AML-193 (cell line): ENCODE measurements around the gene SLC7A10.
"Not testable (repeated sequence)": the region's sequence is repeated elsewhere in the genome, so short reads cannot be mapped to it uniquely, and the experiment has no call there.

ENCODE experiments used
- DNase-seq, 2 experiments: peaks; one replicate each; lab custom pipeline; 2025; lab: John Stamatoyannopoulos, UW

SLC7A10 gene

DNA sequence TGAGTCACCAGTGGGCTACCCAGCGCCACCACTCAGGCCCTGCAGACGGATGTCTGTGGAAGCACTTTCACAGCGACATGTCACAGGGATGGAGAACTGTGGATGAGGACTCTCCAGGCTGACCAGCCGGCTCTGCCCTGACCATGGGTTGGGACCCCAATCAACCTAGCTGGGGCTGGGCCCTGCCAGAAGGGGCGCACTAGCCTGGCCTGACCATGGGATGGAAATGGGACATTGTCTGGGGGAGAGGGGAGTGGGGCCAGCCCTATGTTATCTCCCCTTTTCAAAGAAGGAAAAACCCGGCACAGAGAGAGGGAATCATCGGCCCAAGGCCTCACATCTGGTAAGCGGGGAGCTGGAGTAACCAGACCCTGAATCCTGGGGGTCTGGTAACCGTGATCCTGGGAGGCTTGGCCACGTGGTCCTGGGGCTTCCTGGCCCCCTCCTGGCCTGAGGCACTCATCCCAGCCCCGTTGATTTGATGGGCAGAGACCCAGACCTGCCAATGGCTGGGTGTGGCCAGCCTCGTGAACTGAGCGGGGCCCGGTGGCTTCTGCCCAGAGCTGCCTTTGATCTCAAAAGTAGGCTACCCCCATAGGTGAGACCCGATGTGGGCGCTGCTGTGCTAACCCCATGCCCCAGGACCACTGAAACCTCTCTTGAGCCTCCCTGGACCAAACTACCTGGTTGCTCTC, 11.2 kb upstream of the SLC7A10 start:
- no peak for DNase-seq

DNA sequence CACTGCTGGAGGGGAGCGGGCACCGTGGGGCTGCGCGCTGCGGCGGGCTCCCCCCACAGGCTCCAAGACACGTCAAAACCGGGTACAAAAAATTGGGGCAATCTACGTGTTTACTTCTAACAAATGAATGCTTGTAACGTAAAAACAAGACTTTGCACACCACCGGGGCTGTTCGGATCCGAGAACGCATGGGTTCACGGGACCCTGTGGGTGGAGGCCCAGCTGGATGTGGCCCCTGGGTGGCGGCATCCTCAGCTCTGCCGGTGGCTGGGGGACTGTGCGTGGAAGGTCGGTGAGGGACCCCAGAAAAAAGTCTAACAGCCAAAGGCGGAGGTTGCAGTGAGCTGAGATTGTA, 10.3 kb upstream of the SLC7A10 start:
- no peak for DNase-seq

DNA sequence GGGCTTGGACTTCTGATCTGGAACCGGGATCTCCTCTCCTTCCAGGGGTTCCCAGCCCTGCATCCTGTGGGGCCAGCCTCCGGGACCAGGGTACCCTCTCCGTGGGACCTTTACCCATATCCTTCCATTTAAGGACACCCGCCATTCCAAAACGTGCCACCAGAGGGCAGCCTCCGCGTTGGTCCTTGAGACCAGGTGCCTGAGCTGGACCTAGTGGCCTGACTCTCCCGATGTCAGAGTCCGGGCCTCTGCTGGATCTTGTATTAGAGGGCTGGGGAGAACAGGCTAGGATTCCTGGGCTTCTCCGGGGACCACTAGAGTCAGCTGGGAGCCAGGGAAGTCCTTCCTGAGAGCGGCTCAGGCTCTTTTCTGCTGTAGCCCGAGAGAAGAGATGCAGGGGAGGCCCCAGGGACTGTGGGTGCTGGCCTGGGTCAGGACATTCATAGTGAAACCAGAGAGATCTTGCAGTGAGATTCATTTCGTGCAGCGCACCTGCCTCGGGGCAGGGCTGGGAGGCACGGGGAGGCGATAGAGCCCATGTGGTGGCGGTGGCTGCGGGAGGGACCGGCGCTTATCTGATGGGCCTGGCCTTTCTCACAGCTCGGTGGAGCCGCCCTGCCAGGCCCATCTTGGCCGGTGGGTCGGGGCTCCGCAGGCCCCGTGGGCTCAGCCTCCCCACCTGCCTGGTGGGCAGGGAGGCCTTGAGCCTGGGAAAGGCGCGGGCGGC, 9.8 kb upstream of the SLC7A10 start:
- DNase-seq: peak; percentile 46 to 47

DNA sequence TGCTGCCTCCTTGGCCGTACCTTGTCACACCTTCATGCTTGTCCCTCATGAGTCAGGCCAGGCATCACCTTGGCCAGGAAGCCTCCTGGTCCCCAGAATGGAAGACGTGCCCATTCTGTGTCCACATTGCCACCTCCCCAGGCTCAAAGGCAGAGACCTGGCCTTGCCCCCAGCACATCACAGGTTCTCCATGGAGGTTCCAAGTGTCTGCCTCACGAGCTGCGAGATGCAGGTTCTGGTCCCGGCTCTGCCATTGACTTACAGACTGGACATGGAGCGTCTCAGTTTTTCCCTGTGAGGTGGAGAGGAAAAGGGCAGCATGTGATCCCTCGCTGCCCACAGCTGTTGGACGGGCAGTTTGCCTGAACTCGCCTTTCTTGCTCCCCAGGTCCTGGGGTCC, 9.1 kb upstream of the SLC7A10 start:
- DNase-seq: no peak

DNA sequence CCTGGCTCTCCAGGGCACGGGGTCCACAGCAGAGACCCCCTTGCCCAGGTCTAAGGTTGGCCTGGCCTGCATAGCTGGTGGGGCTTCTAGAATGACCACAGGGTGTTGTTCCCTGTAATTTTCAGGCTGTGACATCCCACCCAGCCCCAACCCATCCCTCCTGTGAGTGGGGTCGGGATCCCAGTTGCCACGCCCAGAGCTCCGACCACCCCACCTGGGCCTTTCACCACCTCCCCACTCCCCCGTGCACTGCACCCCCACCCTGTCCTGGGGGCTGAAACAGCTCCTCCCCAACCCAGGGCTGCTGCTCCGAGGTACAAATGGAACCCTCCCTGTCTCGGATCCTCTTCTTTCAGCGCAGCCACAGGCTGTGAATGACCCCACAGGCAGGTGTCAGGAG, 8.4 kb upstream of the SLC7A10 start:
- DNase-seq: no peak

DNA sequence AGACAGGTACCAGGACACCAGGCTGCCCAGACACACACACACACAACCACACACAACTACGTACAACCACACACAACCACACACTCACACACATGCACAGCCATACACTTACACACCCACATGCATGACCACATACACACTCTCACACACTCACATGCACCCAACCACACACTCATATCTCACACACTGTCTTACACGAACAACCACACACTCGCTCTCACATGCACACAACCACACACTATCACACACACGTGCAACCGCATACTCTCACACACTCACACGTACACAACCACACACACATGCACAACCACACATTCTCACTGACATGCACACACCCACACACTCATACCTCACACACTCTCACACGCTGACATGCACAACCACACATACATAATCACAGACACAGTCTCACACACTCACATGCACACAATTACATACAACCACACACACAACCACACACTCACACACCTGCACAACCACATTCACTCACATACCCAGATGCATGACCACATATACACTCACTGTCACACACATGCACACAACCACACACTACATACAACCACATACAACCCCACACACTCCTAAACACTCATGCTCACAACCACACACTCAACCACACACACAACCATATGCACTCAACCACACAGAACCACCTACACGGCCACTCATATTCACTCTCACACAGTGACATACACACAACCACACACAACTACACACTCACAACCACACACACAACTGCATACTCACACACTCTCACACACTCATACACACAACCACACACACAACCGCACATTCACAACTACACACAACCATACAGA, 7.6 kb upstream of the SLC7A10 start:
- no peak for DNase-seq

DNA sequence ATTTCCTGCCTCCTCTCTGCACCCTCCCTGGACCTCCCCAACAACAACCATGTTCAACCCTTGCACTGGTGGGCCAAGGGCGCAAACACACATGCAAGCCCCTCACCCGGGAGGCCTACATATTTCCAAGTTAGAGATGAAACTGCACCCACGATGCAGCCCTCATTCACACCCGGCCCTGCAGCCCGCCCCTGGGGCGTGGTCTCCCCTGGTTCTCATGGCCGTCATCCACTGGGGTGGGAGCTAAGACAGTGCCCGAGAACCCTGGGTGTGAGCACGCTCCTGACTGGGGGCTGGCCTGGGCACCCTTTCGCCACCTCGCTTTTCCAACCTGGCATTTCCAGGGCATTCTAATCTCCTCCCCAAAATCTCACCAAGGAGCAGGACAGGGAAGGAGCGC, 7.0 kb upstream of the SLC7A10 start:
- DNase-seq: no peak

DNA sequence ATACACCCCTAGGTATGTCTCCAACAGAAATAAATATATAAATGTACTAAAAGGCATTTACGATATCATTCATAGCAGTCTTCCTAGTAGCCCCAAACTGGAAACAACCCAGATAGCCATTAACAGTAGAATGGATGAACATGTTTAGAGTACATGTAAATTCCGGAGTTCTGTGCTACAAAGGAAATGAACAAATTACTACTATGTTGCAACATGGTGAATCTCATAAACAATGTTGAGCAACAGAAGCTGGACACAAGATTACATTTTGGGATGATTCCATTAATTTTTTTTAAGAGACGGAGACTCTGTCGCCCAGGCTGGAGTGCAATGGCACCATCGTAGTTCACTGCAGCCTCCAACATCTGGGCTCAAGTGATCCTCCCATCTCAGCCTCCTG, 5.9 kb upstream of the SLC7A10 start:
- DNase-seq: no peak

DNA sequence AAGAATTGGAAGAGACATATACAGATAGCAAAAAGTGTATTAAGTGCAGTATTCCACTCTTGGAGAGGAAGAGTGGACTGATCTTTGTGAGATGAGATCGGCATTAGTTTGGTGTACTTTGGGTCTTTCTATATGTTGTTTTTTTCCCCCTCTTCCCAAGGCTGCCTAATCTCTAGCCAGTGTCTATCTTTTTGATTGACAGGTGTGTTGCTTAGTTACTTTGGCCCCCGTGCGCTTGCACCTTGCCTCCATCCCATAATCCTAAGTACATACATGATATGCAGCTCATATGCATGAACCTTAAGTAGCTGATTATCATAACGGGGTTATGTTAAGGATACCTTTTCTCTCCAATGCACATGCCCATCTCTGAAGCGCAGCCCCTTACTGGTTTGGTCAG, 4.3 kb upstream of the SLC7A10 start:
- no peak for DNase-seq

DNA sequence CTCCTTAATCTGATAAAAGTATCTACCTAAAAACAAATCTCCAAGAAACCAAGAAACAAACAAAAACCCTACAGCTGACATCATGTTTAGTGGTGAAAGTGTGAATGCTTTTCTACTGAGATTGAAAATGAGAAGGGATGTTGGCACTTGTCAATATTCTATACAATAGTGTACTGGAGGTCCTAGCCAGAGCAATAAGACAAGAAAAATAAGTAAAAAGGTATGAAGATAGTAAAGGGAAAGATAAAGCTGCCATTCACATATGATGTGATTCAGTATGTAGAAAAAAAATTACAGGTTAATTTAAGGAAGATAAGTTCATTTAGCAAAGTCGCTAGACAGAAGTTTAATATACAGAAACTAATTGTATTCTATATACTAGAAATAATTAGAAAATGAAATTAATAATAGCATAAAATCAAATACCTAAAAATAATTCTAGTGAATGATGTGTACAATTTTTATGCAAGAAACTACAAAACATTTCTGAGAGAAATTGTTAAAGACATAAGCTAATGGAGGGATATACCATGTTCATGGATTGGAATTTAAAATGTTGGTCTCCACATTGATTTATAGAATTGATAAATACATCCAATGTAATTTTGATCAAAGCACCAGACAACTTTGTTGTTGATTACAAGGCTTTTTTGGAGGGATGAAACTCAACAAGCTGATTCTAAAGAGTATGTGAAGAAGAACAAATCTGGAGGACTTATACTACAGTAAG, 2.4 kb upstream of the SLC7A10 start:
- DNase-seq: no peak

DNA sequence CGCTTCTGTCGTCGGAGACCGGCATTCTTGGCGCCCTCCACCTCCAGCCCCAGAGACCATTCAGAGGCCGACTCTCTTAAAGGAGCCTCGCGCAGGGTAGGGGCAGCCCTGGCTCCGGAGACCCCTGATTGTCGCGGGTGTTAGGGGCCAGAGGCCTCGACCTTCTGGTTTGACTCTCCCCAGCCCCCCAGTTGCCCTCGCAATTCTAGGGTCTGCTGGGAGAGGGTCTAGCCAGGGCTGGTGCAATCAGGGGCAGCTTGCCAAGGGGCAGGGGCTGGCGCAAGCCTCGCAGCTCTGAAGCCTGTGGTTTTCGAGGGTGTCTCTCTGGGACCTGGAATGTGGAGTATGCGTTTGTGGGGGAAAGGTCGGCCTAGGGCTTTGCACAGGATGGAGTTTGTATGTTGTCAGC, 1.6 kb upstream of the SLC7A10 start:
- DNase-seq: no peak

DNA sequence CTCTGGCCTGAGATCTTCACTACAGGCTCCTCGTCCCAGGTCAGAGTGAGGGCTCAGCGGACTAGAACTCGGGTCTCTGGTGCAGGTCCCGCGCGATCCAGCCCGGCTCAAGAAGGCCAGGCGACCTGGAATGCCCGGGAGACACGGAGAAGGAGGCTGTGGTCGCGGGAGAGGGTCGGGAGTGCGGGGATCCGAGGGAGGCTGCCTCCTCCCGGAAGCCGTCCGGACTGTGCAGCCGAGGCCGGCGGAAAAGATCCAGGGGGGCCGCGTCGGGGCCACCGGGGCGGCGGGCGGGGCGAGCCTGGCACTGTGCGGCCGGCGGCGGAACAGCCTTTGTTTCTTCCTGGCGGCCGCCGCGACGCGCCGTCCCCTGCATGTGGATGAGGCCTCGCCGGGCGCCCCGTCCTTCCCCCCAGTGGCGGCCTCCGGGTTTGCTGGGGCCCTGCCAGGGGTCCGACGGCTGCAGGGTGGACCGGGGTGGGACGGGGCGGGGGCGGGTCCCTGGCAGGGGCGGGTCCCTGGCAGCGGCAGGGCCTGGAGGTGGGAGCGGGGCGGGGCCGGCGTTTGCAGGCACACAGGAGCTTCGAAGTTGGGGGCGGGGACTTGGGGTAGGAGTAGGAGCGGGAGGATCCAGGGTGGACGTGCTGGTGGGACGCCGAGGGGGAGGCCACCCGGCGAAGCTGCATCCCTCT, 1.0 kb upstream of the SLC7A10 start:
- no peak for DNase-seq

DNA sequence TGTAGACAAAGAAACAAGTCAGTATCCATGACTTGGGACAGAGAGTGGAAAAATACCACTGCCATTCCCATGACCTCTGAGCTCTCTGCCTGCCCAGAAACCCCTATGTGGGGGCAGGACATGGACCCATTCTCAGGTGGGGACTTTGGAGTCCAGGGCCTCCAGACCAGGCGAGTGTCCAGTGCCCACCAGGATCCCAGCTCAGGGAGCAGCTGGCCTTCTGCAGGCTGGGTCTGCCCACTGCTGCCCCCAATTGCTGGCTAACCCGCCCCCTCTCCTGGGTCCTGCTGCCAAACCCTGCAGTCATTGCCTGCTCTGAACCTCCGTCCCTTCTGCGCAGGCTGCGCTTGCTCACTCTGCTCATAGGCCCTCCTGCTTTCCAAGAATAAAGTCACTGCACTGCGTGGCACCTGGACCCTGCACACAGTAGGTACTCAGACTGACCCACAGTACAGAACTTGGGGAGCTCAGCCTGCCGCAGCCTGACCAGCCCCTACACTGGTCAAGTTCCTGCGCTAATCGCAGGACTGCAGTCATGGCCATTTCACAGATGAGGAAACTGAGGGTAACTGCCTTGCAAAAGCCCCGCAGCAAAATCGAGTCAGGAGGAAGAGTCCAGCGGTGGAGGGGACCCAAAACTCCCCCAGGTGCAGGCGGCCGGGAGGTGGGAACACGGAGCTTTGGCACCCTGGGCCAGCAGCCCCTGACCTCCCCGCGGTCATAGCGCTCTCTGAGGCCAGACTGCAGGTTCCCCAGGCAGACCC, 774 bp downstream of the SLC7A10 start:
- DNase-seq: no peak

DNA sequence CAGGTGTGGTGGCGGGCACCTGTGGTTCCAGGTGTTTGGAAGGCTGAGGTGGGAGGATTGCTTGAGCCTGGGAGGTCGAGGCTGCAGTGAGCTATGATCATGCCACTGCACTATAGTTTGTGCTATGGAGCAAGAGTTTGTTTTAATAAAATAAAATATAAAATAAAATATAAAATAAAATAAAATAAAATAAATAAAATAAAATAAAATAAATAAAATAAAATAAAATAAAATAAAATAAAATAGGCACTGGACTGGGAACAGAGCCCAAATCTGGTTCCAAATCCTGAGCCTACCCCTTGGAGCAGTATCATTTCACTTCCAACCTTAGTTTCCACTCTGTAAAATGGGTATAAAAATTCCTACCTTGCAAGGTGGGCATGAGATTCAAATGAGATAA, 3.4 kb downstream of the SLC7A10 start:
- DNase-seq: not testable (repeated sequence)

DNA sequence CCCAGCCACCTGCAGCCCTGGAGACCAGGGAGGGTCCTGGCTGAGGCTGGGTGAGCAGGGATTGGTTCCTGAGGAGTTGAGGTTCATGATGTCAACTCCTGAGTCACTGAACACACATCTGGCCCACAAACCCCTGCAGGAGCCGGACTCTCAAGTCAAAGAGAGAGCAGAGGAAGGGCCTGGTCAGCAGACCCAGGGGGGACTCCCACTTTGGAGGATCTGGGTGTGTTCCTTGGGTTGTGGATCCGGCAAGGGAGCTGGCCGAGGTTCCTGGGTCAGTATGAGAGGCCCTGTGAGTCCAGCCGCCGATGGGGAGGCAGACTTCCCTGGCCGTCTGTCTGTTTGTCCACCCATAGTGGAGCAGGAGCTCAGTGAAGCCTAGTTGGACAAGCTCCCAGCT, 4.0 kb downstream of the SLC7A10 start:
- no peak for DNase-seq

DNA sequence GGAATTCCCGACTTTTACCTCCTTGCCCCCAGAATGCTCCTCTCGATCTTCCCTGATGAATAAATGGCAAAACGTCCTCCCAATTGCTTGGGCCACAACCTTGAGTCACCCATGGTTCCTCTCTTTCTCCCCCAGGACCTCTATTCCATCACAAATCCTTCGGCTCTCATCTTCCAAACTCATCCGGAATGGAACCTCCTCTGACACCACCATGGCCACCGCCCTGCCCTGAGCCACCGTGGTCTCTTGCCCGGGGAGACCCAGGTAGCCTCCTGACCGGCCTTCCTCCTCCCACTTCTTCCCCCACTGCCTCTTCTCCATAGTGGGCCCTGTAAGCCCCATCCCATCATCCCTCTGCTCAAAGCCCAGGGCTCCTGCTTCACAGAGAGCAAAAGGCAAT, 4.9 kb downstream of the SLC7A10 start:
- DNase-seq: no peak

DNA sequence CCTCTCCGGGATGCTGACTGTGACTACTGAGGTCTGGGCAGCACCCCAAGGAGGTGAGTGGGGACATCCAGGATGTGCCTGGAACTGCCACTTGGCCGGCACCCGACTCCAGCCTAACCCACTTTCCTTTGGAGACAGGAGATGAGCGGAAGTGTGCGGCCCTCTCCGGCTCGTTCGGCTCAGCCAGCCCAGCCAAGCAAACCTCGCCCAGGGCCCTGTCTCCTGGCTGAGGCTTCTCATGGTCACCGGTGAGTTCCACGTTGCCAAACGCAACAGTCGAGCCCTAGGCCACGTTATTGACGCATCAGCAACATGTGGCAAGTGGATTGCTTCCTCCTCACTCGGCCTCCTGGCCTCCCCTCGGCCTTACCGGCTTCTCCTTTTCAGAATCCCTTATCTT, 5.5 kb downstream of the SLC7A10 start:
- no peak for DNase-seq

DNA sequence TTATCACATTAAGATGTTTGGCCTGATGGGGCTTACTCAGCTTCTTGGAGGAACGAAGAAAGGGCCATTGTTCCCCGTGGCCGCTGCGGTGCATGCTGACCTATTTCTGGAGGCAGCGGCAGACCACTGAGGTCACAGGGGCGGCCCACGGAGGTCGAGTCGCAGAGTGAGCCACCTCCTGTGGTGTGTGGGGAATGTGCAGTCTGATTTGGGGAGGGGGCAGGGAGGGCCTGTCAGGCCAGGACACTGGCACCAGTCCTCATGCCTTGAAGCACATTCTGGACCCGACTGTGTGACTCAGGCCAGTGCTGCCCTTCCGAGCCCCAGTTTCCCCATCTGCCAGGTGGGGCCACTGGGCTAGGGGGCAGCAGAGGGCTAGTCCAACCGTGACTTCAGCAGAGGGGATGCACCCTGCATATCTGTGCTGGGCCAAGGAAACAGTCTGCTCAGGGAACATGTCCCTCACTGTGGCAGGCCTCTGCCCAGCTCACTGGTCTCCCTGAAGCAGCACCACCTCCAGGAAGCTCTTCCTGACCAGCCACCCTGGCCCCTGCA, 6.3 kb downstream of the SLC7A10 start:
- DNase-seq: no peak

DNA sequence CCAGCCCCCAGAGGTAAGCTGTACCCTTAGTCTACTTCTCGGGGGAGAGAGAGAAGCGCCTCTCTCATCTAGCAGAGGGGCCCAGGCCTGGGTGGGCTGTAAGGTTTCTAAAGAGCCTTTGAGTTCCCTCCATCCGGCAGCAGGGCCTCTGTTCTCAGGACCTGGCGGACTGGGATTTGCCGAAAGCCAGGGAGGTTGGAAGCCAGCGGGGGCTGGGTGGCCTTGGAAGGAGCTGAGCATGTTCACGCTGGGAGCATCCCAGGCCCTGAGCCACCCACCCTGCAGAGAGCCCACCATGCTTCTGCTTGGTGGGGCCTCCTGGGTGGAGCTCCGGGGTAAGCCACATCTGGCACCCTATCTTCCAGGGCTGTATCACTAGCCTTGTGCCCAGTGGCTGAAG, 7.8 kb downstream of the SLC7A10 start:
- DNase-seq: no peak

DNA sequence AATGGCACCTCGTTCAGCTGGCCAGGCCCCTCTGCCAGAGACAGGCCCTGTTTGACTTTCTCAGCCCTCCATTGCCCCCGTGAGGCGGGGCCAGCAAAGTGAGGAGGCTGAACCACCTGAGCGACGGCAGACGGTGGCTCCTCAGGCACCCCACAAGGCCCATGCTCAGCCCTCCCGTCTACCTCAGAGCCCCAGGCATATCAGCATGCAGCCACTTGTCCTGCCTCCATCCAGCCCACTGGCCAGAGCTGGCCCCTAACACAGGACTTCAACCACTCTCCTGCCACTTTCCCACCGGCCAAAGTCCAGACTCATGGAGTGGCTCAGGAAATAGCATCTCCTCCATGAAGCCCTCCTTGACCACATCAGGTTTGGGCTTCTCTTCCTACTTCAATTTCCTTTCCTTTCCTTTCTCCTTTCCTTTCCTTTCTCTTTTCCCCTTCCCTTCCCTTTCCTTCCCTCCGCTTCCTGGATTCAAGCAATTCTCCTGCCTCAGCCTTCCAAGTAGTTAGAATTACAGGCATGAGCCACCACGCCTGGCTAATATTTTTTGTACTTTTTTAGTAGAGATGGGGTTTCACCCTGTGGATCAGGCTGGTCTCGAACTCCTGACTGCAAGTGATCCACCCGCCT, 9.3 kb downstream of the SLC7A10 start:
- DNase-seq: no peak
